GM12878 (cell line): Measurements from ENCODE around the gene ZNF860. TPM values are rescaled to one million over a fixed set of nuclear protein-coding genes. Genes with fewer than 3 reads are reported as not detected.

Experiments
- ATAC-seq: fragments of 200-7000 bp; cut with Tn5 transposase; 3 replicates; pipeline ENCODE4 v1.9.1; 2020; ENCODE audit warnings: mild to moderate bottlenecking, moderate library complexity
- BruUV-seq: library from RNA; stranded (reverse); fragments of 400-500 nt; replicated peaks from 2 replicates; lab custom pipeline; 2021; lab: Mats Ljungman, UMichigan
- CTCF ChIA-PET: fragments of 300-600 bp; sonication (Branson Sonifier 250); formaldehyde crosslinking; extraction: SDS; loops from one replicate; lab custom pipeline; 2021; ENCODE audit warnings: inconsistent platforms; lab: Yijun Ruan, JAX
- POLR2A ChIA-PET: fragments of 350-600 bp; formaldehyde crosslinking; extraction: SDS; loops from one replicate; lab custom pipeline; 2021; ENCODE audit warnings: inconsistent platforms; lab: Charles Lee
- RAD21 ChIA-PET: fragments of 300-600 bp; sonication (Branson Sonifier 250); formaldehyde crosslinking; loops from one replicate; lab custom pipeline; 2023; ENCODE audit warnings: antibody characterized with exemption; ENCODE audit not compliant: unreplicated experiment; lab: Charles Lee
- SMC1A ChIA-PET: fragments of 300-600 bp; sonication (Branson Sonifier 250); formaldehyde crosslinking; loops from one replicate; lab custom pipeline; 2023; ENCODE audit not compliant: unreplicated experiment, uncharacterized antibody; lab: Charles Lee
- DNase-seq: peaks from one replicate; pipeline ENCODE4 v3.0.0-alpha.2; 2011; ENCODE audit warnings: low read depth, low spot score
- FAIRE-seq: peaks from 3 replicates; lab custom pipeline; 2011; peaks lifted over from hg19 to GRCh38; lab: Jason Lieb, UNC
- H2AFZ ChIP-seq: 2 replicates; pipeline ENCODE4 v1.6.0; 2011; ENCODE audit warnings: low read depth, low read length, control low read depth; ENCODE audit not compliant: control insufficient read depth
- H3K27ac ChIP-seq: 2 replicates; pipeline ENCODE4 v1.5.1; 2011; ENCODE audit warnings: control low read depth; ENCODE audit not compliant: control insufficient read depth, insufficient read depth
- H3K27me3 ChIP-seq, 2 experiments: replicated peaks in 1 of 2; 2 replicates each; pipeline versions ENCODE4 v1.6.0 to v1.6.1; 2011; ENCODE audit warnings: low read length in 1 of 2; ENCODE audit not compliant: control insufficient read depth in 2 of 2, insufficient read depth in 2 of 2
- H3K36me3 ChIP-seq, 2 experiments: 2 replicates each; pipeline ENCODE4 v1.5.1; 2011; ENCODE audit warnings: low read length in 1 of 2; ENCODE audit not compliant: control insufficient read depth in 2 of 2, insufficient read depth in 2 of 2
- H3K4me1 ChIP-seq: 2 replicates; pipeline ENCODE4 v1.6.1; 2011; ENCODE audit warnings: mild to moderate bottlenecking, low read length, moderate library complexity, mixed read lengths; ENCODE audit not compliant: control insufficient read depth, insufficient read depth
- H3K4me2 ChIP-seq: 2 replicates; pipeline ENCODE4 v1.6.0; 2011; ENCODE audit warnings: control low read depth; ENCODE audit not compliant: control insufficient read depth, insufficient read depth
- H3K4me3 ChIP-seq: fragments of 200-600 bp; sonication (generic); 2 replicates; pipeline ENCODE4 v1.5.1; 2016
- H3K79me2 ChIP-seq: 2 replicates; pipeline ENCODE4 v1.6.0; 2011; ENCODE audit warnings: low read length; ENCODE audit not compliant: control insufficient read depth, insufficient read depth
- H3K9ac ChIP-seq: 2 replicates; pipeline ENCODE4 v1.8.0; 2011; ENCODE audit warnings: low read length, control low read depth, mixed read lengths; ENCODE audit not compliant: control insufficient read depth, insufficient read depth
- H3K9me3 ChIP-seq: replicated peaks from 3 replicates; pipeline ENCODE4 v1.5.1; 2011; ENCODE audit warnings: mild to moderate bottlenecking, low read length; ENCODE audit not compliant: control insufficient read depth, insufficient read depth
- H4K20me1 ChIP-seq: 2 replicates; pipeline ENCODE4 v1.6.0; 2011; ENCODE audit not compliant: control insufficient read depth, insufficient read depth
- CEBPZ ChIP-seq: fragments of 150-350 bp; IDR thresholded peaks from 2 replicates; pipeline ENCODE4 v1.6.1; 2016; ENCODE audit warnings: low read depth, low read length
- IRF4 ChIP-seq: IDR thresholded peaks from 2 replicates; pipeline ENCODE4 v1.6.1; 2011; ENCODE audit warnings: low read depth, low read length
- LARP7 ChIP-seq: fragments of 450-650 bp; IDR thresholded peaks from 2 replicates; pipeline ENCODE4 v1.6.1; 2017; ENCODE audit warnings: mild to moderate bottlenecking
- MYC ChIP-seq: IDR thresholded peaks from 2 replicates; pipeline ENCODE4 v1.6.1; 2011; ENCODE audit warnings: mild to moderate bottlenecking, low read length, moderate library complexity, inconsistent platforms; ENCODE audit not compliant: insufficient read depth, insufficient replicate concordance, insufficient read length, severe bottlenecking
- NFYA ChIP-seq: IDR thresholded peaks from 2 replicates; pipeline ENCODE4 v1.6.1; 2011; ENCODE audit warnings: low read depth, mild to moderate bottlenecking, low read length, improper control_type of control experiment, borderline replicate concordance
- RELA ChIP-seq: fragments of 450-650 bp; IDR thresholded peaks from 2 replicates; pipeline ENCODE4 v1.8.0; 2014; ENCODE audit warnings: borderline replicate concordance; ENCODE audit not compliant: partially characterized antibody
- SMAD5 ChIP-seq: IDR thresholded peaks from 2 replicates; pipeline ENCODE4 v1.6.1; 2016; ENCODE audit warnings: antibody characterized with exemption, low read depth
- WRNIP1 ChIP-seq: IDR thresholded peaks from 2 replicates; pipeline ENCODE4 v1.6.1; 2011; ENCODE audit warnings: low read depth, low read length, improper control_type of control experiment, borderline replicate concordance
- ZBED1 ChIP-seq: IDR thresholded peaks from 2 replicates; pipeline ENCODE4 v1.6.1; 2016; ENCODE audit warnings: borderline replicate concordance
- WGBS: methylation state at CpG from one replicate; pipeline ENCODE4 v1.1.6; 2016; ENCODE audit warnings: low lambda C conversion rate; ENCODE audit not compliant: insufficient replicate concordance, insufficient coverage; ENCODE audit errors: missing lambda C conversion rate; 5-methylcytosine and 5-hydroxymethylcytosine counted together
- in situ Hi-C: fragments of 300-500 bp; cut with MboI; formaldehyde crosslinking; loops from 9 replicates; pipeline ENCODE4 v1.14.3; 2018; ENCODE audit warnings: mixed read lengths
- intact Hi-C: fragments of 100-400 bp; cut with micrococcal nuclease; formaldehyde crosslinking; loops from one replicate; pipeline ENCODE4 v1.14.2; 2022; ENCODE audit not compliant: unreplicated experiment
- polyA plus RNA-seq, 11 experiments: library from polyadenylated mRNA; depleted of rRNA in 4 of 11; unstranded in 6 of 11; stranded (reverse) in 5 of 11; fragments of >200 nt; fragmentation: Nextera tagmentation in 4 of 11; fragmentation: Illumina TruSeq in 1 of 11; extraction: Ambion mirVana in 4 of 11; extraction: Trizol in 1 of 11; gene quantifications; 1 replicate in 1 of 11; 2 replicates in 10 of 11; pipeline versions ENCODE4 v1.2.1 to v1.2.3, GENCODE V29; 2011 to 2016; ENCODE audit warnings: inconsistent platforms in 2 of 11, missing spikeins in 2 of 11, low read depth in 1 of 11
- total RNA-seq, 4 experiments: library from RNA; depleted of rRNA in 3 of 4; stranded (reverse); fragments of >200 nt in 3 of 4; fragmentation: Illumina TruSeq in 1 of 4; extraction: Trizol in 1 of 4; gene quantifications; 2 replicates each; pipeline versions ENCODE4 v1.2.1 to v1.2.3, GENCODE V29; 2013 to 2021
- TF ChIP-seq, protein P1 (sequence below): fragments of 450-650 bp; IDR thresholded peaks from 2 replicates; pipeline ENCODE4 v1.6.1; 2016; ENCODE audit warnings: mild to moderate bottlenecking
- TF ChIP-seq, protein P2 (sequence below): fragments of 450-650 bp; IDR thresholded peaks from 2 replicates; pipeline ENCODE4 v1.6.1; 2016; ENCODE audit warnings: mild to moderate bottlenecking, moderate library complexity, borderline replicate concordance
- TF ChIP-seq, protein P3 (sequence below): fragments of 450-650 bp; formaldehyde crosslinking; IDR thresholded peaks from 2 replicates; pipeline ENCODE4 v1.5.0; 2022; ENCODE audit warnings: mild to moderate bottlenecking, missing genetic modification characterization

The ZNF860 gene
- total and polyA plus RNA-seq, 10 of the 15 experiments (the other 5 are each of a cell fraction or from before 2014, with no cell fraction given): not detected

DNA sequence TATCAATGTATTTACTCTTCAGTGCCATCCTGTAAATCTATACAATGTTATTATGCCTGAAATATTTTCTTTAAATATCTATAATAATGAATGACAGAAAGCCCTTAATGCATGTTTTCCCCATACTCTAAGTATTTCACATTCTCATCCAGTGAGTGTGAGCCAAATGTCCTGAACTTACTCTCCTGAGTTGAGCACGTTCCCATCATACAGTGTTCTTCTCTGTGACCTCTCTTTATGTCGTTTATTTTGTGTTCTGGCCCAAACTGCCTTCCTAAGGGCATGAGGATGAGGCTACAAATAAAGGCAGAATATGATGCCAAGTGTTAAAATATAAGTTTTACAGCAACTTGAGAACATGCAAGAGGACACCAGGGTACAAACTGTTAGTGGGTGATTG lies 3.8 kb upstream of the ZNF860 start:
- no peak for FAIRE-seq
- TF ChIP-seq MYC (no peak), WRNIP1 (no peak), ZBED1 (no peak), NFYA (no peak), SMAD5 (no peak), RELA (no peak), LARP7 (no peak), IRF4 (no peak), CEBPZ (no peak)
- TF ChIP-seq, protein P1, sequence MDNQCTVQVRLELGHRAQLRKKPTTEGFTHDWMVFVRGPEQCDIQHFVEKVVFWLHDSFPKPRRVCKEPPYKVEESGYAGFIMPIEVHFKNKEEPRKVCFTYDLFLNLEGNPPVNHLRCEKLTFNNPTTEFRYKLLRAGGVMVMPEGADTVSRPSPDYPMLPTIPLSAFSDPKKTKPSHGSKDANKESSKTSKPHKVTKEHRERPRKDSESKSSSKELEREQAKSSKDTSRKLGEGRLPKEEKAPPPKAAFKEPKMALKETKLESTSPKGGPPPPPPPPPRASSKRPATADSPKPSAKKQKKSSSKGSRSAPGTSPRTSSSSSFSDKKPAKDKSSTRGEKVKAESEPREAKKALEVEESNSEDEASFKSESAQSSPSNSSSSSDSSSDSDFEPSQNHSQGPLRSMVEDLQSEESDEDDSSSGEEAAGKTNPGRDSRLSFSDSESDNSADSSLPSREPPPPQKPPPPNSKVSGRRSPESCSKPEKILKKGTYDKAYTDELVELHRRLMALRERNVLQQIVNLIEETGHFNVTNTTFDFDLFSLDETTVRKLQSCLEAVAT: no peak
- TF ChIP-seq, protein P2, sequence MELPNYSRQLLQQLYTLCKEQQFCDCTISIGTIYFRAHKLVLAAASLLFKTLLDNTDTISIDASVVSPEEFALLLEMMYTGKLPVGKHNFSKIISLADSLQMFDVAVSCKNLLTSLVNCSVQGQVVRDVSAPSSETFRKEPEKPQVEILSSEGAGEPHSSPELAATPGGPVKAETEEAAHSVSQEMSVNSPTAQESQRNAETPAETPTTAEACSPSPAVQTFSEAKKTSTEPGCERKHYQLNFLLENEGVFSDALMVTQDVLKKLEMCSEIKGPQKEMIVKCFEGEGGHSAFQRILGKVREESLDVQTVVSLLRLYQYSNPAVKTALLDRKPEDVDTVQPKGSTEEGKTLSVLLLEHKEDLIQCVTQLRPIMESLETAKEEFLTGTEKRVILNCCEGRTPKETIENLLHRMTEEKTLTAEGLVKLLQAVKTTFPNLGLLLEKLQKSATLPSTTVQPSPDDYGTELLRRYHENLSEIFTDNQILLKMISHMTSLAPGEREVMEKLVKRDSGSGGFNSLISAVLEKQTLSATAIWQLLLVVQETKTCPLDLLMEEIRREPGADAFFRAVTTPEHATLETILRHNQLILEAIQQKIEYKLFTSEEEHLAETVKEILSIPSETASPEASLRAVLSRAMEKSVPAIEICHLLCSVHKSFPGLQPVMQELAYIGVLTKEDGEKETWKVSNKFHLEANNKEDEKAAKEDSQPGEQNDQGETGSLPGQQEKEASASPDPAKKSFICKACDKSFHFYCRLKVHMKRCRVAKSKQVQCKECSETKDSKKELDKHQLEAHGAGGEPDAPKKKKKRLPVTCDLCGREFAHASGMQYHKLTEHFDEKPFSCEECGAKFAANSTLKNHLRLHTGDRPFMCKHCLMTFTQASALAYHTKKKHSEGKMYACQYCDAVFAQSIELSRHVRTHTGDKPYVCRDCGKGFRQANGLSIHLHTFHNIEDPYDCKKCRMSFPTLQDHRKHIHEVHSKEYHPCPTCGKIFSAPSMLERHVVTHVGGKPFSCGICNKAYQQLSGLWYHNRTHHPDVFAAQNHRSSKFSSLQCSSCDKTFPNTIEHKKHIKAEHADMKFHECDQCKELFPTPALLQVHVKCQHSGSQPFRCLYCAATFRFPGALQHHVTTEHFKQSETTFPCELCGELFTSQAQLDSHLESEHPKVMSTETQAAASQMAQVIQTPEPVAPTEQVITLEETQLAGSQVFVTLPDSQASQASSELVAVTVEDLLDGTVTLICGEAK: no peak
- TF ChIP-seq, protein P3, sequence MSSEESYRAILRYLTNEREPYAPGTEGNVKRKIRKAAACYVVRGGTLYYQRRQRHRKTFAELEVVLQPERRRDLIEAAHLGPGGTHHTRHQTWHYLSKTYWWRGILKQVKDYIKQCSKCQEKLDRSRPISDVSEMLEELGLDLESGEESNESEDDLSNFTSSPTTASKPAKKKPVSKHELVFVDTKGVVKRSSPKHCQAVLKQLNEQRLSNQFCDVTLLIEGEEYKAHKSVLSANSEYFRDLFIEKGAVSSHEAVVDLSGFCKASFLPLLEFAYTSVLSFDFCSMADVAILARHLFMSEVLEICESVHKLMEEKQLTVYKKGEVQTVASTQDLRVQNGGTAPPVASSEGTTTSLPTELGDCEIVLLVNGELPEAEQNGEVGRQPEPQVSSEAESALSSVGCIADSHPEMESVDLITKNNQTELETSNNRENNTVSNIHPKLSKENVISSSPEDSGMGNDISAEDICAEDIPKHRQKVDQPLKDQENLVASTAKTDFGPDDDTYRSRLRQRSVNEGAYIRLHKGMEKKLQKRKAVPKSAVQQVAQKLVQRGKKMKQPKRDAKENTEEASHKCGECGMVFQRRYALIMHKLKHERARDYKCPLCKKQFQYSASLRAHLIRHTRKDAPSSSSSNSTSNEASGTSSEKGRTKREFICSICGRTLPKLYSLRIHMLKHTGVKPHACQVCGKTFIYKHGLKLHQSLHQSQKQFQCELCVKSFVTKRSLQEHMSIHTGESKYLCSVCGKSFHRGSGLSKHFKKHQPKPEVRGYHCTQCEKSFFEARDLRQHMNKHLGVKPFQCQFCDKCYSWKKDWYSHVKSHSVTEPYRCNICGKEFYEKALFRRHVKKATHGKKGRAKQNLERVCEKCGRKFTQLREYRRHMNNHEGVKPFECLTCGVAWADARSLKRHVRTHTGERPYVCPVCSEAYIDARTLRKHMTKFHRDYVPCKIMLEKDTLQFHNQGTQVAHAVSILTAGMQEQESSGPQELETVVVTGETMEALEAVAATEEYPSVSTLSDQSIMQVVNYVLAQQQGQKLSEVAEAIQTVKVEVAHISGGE (CRISPR knock-in tag): no peak
- ChIA-PET POLR2A (no interaction called here), SMC1A (no interaction called here), CTCF (no interaction called here), RAD21 (no interaction called here)
- Histone ChIP-seq H4K20me1 (no peaks in the 10 kb centered on the region), H3K4me1 (peaks cover 20% of the 10 kb centered on the region), H3K9ac (no peak overlapping the region), H3K4me2 (no peak overlapping the region), H3K27me3 (peaks cover 10 to 18% of the 10 kb centered on the region in 2 experiments), H3K9me3 (no peaks in the 10 kb centered on the region), H3K27ac (no peak overlapping the region), H3K4me3 (no peak overlapping the region), H2AFZ (no peak overlapping the region), H3K36me3 (no peaks in the 10 kb centered on the region), H3K79me2 (no peaks in the 10 kb centered on the region)
- DNase-seq: no peak
- no peak for ATAC-seq
- 18% methylated on average over 2 of the region's 2 CpGs for WGBS
- in situ Hi-C loops (no loop called here), intact Hi-C loops (no loop called here)
- no TSS peak for BruUV-seq
